NCI-H1048 (cell line): ENCODE results near the gene HIGD1C.
"Not testable (repeated sequence)": the region's sequence is repeated elsewhere in the genome, so short reads cannot be mapped to it uniquely, and the experiment has no call there.

Experiments used
- DNase-seq: peaks from one replicate; lab custom pipeline; 2025; lab: John Stamatoyannopoulos, UW

HIGD1C gene

GRCh38 chr12:50985322-50985721 lies 33.0 kb downstream of the HIGD1C start:
- DNase-seq, result no peak

- no peak for DNase-seq
Measured at GRCh38 chr12:50986966-50987737, 34.8 kb downstream of the HIGD1C start.

GRCh38 chr12:50988051-50988450 lies 35.7 kb downstream of the HIGD1C start:
- no peak for DNase-seq

DNA sequence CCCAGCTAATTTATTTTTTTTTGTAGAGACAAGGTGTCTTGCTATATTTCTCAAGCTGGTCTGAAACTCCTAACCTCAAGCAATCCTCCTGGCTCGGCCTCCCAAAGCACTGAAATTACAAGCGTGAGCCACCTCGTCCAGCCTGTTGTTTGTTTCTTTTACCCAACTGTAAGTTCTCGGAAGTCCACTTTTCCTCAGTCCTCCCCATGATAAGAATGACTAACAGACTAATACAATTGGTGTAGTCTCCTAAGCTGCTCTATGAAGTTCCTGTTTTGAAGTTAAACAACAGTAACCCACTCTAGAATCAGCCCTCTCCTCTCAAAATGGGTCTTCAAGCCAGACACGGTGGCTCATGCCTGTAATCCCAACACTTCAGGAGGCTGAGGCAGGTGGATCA lies 36.5 kb downstream of the HIGD1C start:
- DNase-seq, result no peak

DNA sequence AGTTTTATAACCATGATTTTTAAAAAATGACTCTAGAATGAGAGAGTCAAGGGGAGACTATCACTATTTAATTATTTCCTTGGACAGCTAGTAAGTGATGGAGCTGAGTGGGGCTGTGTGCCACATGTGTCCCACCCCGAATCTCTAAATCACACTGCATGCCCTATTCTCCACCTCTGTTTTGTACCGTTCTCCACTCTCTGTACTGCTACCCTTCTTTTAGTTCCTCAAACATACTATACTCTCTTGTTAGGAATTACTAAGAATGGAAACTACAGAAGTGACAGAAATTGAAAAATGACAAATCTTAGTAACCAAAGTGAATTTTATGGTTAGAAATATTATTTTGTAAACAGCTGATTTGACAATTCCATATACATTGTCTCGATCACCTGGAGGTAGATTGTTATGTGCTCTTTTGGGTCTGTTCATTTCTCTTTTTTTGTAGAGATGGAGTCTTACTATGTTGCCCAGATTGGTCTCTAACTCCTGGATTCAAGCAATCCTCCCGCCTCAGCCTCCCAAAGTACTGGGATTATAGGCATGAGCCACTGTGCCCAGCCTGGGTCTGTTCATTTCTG lies 37.9 kb downstream of the HIGD1C start:
- DNase-seq, result no peak

GRCh38 chr12:50990791-50991190 lies 38.4 kb downstream of the HIGD1C start:
- DNase-seq, result no peak

GRCh38 chr12:50991291-50991690 lies 38.9 kb downstream of the HIGD1C start:
- no peak for DNase-seq

DNA sequence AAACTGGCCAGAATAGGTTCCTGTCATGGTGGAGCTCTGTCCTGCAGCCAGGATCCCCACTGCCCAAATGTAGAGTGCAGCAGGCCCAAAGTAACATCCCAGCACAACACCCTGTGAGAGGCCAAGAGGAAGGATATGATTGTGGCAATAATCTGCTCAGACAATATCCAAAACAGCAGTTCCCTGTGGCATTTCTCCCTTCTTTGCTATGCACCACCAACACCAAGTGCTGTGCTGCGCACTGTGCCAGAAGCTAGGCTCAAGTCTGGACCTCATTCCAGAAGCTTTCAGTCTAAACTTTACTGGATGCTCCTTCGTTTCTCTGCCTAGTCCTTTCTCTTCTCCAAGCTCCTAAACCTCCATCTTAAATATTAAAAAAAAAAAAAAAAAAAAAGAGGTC lies 40.5 kb downstream of the HIGD1C start:
- DNase-seq, result no peak

DNA sequence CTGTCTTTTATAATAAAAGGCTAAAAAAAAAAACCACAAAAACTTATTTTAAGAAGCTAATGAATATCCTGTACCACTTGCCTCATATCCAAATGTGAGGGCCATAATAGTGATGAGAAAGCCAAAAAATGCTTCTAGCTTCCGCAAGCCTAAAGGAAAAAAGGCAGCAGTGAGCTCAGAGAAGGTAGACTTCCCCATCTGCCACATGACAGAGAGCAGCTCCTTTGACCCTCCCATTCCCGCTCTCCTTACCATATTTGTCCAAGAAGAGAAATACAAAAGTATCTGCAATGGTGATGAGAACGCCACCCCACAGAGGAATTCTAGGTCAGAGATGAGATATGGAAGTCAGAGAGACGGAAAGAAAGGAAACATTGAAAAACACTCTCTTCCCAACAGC lies 46.7 kb downstream of the HIGD1C start:
- DNase-seq, result no peak

DNA sequence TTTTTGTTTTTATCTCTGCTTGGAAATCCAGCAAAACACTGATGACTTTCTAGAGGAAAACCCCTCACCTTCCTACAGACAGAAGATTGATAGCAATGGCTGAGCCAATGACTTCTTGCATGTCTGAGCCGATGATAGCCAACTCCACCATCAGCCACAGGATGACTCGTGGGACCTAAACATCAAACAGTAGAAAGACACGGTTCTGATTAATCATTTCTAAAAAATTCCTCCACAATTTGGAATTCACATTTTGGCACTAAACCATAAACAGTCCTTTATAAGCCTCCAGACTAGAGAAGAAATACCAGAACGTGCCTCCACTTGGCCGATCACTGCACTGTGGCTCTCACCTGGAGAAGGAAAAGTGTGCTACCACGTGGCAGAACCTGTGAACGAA lies 47.9 kb downstream of the HIGD1C start:
- no peak for DNase-seq

DNA sequence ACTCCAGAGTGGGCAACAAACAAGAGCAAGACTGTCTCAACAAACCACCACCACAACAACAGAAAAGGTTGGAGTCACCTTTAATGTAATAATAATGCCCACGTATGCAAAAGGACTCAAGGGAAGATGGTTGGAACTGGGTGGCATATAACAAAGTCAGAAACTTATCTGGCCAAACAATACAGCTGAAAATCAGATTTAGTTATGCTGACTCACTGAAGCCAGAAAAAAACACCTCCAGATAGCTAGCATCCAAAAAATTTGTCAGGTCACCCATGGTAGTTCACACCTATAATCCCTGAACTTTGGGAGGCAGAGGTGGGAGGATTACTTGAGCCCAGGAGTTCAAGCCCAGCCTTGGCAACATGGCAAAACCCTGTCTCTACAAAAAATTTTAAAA lies 49.5 kb downstream of the HIGD1C start:
- no peak for DNase-seq

DNA sequence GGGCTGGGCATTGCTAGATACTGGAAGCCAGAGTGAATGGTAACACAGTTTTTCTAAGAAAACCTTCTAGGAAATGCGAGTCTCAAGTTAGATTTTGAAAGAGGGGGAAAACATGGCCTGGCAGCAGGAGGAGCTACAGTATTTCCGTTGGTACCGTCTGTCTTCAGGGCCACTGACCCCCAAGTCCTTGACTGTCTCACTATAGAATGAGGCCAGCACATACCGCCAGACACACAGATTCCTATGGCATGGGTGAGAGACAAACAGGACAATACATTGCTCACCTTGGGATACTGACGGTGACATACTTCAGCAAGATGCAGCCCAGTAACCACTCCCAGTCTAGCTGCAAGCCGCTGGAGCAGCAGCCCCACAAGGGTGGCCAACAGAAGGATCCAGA lies 52.2 kb downstream of the HIGD1C start:
- no peak for DNase-seq

DNA sequence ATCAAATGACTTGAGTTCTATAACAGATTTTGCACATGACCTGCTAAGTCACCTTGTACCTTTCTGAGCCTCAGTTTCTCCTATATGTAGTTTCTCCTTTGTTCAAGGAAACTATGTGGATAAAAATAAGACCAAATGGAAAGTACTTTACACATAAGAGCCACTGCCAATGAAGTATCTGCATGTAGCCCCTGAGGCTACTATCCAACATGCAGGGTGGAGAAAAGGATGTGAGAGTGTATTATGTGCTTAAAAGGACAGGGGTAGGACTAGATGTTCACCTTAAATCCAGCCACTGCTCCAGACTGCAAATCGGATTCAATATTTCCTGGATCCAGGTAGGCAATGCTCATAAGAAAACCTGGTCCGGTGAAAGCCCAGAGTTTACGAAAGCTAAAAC lies 52.7 kb downstream of the HIGD1C start:
- DNase-seq, result no peak

- no peak for DNase-seq
Measured at GRCh38 chr12:51005671-51006070, 53.3 kb downstream of the HIGD1C start.

DNA sequence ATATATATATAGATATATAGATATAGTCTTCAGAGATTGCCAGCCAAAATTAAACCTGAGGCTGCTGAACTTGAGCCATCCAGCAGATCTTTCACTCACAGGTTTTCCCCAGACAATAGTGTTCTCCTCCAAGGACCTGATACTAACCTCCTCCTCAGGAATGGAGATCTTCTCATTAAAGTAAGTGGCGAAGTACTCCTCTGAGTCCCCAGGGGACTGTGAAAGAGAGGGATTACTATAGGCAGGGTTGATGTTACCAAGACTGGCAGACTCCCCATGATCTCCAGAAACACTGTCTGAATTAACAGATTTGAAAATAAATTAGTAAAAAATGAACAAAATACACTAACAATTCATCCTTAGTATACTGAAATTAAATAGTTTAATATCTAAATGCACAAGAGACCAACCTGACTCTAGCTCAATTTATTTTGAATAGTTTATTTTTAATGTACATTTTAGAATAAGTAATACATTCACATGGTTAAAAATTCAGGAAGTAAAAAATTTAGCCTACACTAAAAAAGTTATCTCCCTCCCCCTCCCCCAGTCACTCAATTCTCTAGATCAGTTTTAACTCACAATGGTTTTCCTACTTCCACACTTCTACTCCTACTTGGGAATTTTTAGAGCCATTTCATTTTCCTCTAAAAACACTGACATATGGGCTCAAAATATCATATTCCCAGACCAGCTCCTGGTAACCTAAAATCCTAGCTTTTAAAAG lies 56.1 kb downstream of the HIGD1C start:
- no peak for DNase-seq

- DNase-seq, result no peak
Measured at GRCh38 chr12:51009056-51009440, 56.7 kb downstream of the HIGD1C start.

DNA sequence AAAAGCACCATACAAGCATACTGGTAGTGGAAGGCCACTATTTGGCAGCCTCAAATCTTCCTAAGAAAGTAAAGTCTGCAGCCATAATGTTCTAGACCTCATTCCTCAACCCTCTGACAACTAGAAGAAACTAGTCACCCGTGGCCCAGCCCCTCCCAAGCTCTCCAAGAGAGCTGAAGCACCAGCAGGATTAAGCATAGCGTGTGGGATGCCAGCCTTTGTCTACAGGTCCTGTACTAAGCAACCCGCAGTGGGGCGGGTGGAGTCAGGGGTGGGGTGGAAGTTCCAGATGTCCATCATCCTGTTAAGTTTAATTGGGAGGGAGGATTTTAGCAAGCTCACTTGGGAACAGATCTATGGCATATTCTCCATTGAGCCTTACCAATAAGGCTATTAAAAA lies 59.6 kb downstream of the HIGD1C start:
- DNase-seq, result no peak

DNA sequence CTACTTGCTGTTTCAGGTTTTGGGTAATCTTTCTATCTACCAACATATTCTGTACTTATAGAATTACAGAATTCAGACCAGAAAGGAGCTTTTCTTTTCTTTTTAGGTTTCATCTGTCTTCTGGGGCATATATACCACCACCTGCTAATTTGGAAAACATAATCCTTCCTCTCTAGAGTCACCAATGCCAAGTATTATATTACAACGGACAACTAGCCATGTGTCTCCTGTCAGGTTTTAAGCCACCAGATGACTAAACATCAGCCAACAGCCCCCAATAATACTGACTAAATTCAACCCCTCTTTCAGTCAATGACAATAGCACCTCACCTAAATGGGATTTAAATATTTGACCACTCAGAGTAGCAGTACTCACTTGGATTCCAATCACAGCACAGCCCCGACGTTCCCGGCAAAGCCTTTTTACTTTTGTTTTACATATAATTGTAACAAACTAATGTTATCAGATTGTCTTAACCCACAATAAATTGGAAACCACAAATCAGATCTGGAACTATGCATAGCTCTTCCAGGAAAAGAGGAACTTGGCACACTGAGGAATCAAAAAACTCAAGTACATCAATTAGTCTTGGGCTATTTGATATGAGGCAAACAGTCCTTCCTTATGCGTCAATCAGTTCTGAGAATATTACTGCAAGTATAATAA lies 60.4 kb downstream of the HIGD1C start:
- DNase-seq, result no peak

DNA sequence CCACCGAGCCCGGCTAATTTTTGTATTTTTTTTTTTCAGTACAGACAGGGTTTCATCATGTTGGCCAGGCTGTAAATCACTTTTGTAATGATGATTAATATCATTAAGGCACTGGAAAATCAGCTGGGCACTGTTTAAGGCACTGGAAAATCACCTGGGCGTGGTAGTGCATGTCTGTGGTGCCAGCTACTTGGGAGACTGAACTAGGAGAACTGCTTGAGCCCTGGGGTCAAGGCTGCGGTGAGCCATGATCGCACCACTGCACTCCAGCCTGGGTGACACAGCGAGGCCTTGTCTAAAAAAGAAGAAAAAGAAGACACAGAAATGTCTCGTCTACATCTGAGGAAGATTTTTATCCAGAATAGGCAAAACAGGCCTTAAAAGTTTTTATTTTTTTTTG lies 61.1 kb downstream of the HIGD1C start:
- DNase-seq, result no peak

GRCh38 chr12:51014467-51014866 lies 62.1 kb downstream of the HIGD1C start:
- DNase-seq, result not testable (repeated sequence)

DNA sequence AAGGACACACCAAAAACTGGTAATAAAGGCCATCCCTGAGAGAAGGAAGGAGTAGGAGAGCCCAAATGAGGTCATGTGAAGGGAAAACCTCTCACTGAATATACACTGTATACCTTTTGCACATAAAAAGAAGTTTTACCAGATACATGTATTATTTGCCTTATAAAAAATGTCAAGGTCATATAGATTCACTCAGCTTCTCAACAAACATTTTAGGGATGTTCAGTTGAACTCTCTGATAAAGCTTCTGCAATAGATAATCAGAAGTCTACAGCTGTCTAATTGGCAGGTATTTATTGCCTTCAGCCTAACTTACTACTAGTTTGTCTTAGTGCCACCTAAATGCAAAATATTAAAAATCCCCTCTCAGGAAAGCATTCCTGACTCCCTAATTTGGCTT lies 65.1 kb downstream of the HIGD1C start:
- DNase-seq, result no peak

DNA sequence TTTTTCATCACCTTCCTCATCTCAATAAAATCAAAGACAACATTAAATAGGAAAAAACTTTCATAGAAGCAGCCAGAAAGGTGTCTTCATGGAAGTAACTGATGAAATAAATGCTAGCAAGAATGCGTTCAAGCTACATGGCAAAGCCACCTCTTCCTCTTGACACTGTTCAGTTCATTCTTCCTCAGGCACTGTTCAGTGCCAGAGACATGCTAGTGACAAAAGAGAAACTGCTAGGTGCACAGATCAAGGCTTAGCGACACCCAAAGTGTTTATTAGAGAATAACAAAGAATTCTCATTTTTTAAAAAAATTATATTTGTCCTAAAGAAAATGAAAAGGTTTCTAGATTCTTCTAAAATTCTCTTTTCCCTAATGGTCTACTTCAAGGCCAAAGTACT lies 66.6 kb downstream of the HIGD1C start:
- no peak for DNase-seq

- no peak for DNase-seq
Measured at GRCh38 chr12:51019927-51020326, 67.6 kb downstream of the HIGD1C start.
